GM19035 (cell line): ENCODE measurements around the gene ALDH5A1.
A peak's percentile ranks its signal among the peaks of the same experiment; 100 is the strongest.

Experiments
- ATAC-seq: cut with Tn5 transposase; IDR thresholded peaks from one replicate; pipeline ENCODE4 v1.9.1; 2021; ENCODE audit not compliant: unreplicated experiment

Gene ALDH5A1

DNA sequence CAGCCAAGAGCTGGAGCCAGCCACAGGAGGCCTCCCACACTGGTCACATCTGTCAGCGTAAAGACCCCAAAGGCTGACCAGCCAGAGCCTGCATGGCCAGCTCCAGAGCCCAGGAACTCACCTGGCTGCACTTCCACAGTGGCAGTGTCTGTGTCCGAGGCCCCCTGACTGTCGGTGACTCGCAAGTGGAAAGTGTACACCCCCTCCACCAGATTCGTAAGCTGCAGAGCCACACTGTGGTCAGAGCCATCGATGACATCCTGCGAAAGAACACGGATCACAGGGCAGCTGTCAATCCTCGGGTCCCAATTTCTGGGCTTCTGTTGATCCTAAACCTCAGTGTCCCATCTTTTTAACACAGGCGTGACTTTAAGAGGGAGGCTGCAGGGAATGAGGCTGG lies 69.3 kb downstream of the ALDH5A1 start:
- ATAC-seq = no peak

DNA sequence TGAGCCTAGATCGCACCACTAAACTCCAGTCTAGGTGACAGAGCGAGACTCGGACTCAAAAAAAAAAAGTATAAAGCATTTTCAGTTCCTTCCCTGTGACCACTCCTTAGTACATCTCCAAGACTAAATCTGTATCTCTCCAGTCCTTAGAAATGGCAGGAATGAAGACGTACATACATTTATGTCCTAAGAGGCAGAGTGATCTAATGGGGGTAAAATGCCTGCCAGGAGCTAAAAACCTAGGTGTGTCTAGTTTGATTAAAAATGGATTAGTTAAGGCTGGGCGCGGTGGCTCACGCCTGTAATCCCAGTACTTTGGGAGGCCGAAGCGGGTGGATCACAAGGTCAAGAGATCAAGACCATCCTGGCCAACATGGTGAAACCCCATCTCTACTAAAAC lies 70.4 kb downstream of the ALDH5A1 start:
- ATAC-seq = no peak

- no peak for ATAC-seq
These were observed 71.4 kb downstream of the ALDH5A1 start for GRCh38 chr6:24566020-24566767.

DNA sequence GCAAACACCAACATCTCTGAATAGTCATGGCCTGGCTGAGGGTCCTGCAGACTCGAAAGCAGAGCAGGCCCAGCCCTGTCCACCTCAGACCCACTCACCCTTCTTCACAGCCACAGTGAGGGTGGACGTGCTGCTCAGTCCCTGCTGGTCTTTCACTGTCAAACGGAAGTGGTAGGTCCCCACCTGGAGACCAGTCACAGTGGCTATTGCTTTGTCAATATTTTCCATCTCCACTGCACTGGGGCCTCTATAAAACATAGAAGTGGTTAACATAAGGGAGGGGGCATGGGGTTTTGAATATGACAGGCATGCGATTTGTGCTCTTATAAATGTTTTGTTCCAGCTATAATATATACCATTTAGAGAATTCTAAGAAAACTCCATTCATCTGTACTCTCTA lies 73.9 kb downstream of the ALDH5A1 start:
- ATAC-seq = no peak

DNA sequence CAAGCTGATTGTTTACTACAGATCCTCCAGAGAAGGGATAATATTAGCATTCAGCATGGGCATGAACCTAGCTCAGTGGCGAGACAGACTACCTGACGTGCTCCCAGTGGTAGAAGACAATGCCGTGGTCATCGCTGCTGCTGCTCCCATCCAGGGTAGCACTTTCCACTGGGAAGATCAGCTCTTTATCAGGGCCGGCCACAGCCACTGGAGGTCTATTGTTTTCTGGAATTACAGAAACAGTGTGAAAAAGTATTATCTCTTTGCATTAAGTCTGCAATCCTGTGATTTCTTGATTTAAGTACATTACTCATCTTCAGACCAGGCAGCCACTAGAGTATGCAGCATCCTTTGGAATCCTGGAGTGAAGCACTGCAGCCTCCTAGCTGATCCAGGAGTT lies 75.0 kb downstream of the ALDH5A1 start:
- no peak for ATAC-seq

DNA sequence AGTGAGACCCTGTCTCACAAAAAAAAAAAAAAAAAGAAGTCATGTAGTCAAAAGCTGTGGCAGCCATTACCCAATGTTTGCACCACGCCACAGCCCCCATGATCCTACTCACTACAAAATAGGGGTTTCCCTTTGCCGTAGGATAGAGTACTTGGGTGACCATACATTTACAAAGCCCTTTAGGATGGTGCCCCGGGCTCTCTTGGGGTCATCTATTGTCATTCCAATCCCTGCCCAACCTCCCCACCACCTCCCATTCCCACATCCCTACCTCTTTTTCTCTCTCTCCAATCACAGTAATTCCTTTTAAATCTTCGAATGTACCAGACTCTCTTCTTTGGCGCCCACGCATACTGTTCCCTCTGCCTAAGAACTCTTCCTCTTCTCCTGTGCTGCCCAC lies 76.6 kb downstream of the ALDH5A1 start:
- no peak for ATAC-seq

GRCh38 chr6:24574809-24575208 lies 80.0 kb downstream of the ALDH5A1 start:
- ATAC-seq = peak; percentile 62

DNA sequence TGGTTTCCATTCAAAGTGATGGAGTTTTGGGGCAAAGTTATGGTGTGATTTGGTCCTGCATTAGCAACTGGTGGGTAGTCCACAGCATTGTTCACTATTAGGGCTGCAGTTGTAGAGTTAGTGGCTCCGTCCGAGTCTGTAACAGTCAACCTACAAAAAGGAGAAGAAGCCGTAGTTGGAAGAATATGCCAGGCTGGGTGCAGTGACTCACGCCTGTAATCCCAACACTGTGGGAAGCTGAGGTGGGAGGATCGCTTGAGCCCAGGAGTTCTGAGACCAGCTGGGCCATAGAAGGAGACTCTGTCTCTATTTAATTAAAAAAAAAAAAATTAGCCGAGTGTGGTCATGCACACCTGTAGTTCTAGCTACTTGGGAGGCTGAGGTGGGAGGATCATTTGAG lies 81.7 kb downstream of the ALDH5A1 start:
- ATAC-seq = no peak

- peak; percentile 84 for ATAC-seq
These were observed 86.4 kb downstream of the ALDH5A1 start for GRCh38 chr6:24581084-24581669.

DNA sequence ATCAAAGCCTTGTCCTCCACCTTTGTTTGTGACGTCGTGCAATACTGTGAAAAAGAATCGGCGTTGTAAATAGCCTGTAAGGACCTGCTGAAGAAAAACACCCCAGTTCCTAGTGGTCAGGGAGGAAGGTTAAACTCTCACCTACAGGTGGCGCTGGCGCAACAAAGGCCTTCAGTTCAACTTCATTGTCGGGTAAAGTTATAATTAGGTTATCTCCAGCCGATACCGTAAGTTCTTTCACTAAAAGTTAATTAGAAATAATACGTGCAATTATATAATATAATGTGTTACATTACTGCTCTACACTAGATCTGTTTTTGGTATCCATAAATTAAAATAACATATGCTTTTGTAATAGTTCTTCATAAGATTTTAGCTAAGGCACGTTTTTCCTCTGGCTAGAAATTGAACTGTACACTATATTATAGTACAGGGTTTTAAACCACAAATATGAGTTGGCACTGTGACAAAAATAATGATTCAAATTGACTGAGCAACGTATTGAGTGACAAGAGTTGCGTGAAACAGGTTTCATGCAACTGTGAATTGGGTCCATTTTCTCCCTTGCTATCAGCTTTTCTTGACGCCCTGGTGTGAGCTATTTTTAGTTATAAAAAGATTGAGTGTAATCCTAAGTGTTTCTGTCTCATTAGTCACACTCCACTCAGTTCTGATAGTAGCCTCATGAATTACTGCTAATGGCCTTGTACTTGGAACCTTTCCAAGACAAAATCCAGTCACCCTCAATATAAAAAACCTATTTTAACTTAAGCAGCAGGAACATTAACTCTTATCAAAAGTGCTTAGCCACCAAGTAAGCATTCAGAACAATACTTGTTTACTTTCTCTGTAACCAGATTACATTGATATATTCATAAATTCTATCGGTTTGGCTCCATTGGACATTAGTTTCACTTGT lies 89.0 kb downstream of the ALDH5A1 start:
- peak; percentile 72 for ATAC-seq

DNA sequence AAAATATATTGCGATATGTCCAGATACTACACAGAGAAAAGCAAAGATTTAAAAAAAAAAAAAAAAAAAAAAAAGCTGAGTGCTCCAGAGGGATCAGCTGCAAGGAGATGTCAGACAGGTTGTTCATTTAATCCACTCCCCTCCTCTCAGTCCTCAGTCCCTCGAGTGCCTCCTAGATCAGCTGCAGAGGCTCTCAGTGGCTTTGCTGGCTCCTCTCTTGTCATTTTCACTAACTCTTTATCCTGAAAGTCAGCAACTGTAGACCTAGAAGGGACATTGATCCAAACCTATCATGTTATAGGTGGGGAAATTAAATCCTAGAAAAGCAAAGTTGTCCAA lies 89.6 kb downstream of the ALDH5A1 start:
- ATAC-seq = no peak
